Left lung (tissue), 10 donors: ENCODE measurements around the gene LILRB3. TPM values are rescaled to one million over a fixed set of nuclear protein-coding genes. Genes with fewer than 3 reads are reported as not detected.
A peak's percentile ranks its signal among the peaks of the same experiment; 100 is the strongest.

Experiments used
- ATAC-seq: fragments of 200-7000 bp; cut with Tn5 transposase; one replicate; pipeline ENCODE4 v1.9.1; 2020; ENCODE audit warnings: moderate library complexity
- DNase-seq, 4 donors: peaks; one replicate each; pipeline ENCODE4 v3.0.0-alpha.2; 2013 to 2020
- H3K27ac ChIP-seq, 2 donors: fragments of 200-600 bp; sonication (generic) in 1 of 2; one replicate each; pipeline versions ENCODE4 v1.5.0 to v1.8.0; 2020 to 2021
- H3K27me3 ChIP-seq, 2 donors: fragments of 200-600 bp; sonication (generic) in 1 of 2; one replicate each; pipeline versions ENCODE4 v1.5.0 to v1.8.0; 2020 to 2021
- H3K36me3 ChIP-seq, 2 donors: fragments of 200-600 bp; sonication (generic) in 1 of 2; one replicate each; pipeline versions ENCODE4 v1.5.0 to v1.8.0; 2020 to 2021
- H3K4me1 ChIP-seq, 2 donors: fragments of 200-600 bp; one replicate each; pipeline ENCODE4 v1.8.0; 2021
- H3K4me3 ChIP-seq, 2 donors: fragments of 200-600 bp; sonication (generic) in 1 of 2; one replicate each; pipeline versions ENCODE4 v1.5.0 to v1.8.0; 2020 to 2021; ENCODE audit warnings: mild to moderate bottlenecking in 1 of 2
- H3K9me3 ChIP-seq, 2 donors: fragments of 200-600 bp; sonication (generic) in 1 of 2; one replicate each; pipeline versions ENCODE4 v1.5.0 to v1.8.0; 2020 to 2021
- intact Hi-C, 2 donors: fragments of 100-400 bp; cut with DNase I; formaldehyde crosslinking; loops; one replicate each; pipeline versions ENCODE4 v1.11.2 to v1.14.2; 2022
- polyA plus RNA-seq, 6 donors: library from polyadenylated mRNA; unstranded; fragments of 120-200 nt; gene quantifications; one replicate each; pipeline ENCODE4 v1.2.1, GENCODE V29; 2013; ENCODE audit not compliant: insufficient read length in 6 of 6
- total RNA-seq, 2 donors: library from RNA; stranded (reverse); fragmentation: NEBNext Ultra II Directional; extraction: Animal tissue kit (Norgen Biotek cat#: 25700); gene quantifications; one replicate each; pipeline ENCODE4 v1.2.1, GENCODE V29; 2021
- TF ChIP-seq, protein P1 (sequence below), 2 donors: fragments of 200-600 bp; sonication (generic) in 1 of 2; IDR thresholded peaks; one replicate each; pipeline versions ENCODE4 v1.5.0 to v1.8.0; 2021; ENCODE audit warnings: antibody characterized with exemption in 2 of 2
- donor health status: DM: no; HTN: yes; CAD: no.
- donor health status: DM: no; HTN: no; CAD: no.

Gene LILRB3
- total and polyA plus RNA-seq, 8 donors, result 2.1 to 90.8 (median 2.6) TPM

GRCh38 chr19:54204767-54205468, 17.9 kb downstream of the LILRB3 start:
- Histone ChIP-seq H3K27me3 (no peaks in the 10 kb centered on the region), H3K36me3 (peaks cover 3 to 77% of the 10 kb centered on the region in 2 donors), H3K4me1 (peaks cover 81 to 86% of the 10 kb centered on the region in 2 donors), H3K4me3 (peak overlapping the region in 1 of 2 donors; percentile 90), H3K9me3 (no peaks in the 10 kb centered on the region), H3K27ac (peak overlapping the region in 1 of 2 donors; percentile 97)
- ATAC-seq, result no peak
- TF ChIP-seq, protein P1, sequence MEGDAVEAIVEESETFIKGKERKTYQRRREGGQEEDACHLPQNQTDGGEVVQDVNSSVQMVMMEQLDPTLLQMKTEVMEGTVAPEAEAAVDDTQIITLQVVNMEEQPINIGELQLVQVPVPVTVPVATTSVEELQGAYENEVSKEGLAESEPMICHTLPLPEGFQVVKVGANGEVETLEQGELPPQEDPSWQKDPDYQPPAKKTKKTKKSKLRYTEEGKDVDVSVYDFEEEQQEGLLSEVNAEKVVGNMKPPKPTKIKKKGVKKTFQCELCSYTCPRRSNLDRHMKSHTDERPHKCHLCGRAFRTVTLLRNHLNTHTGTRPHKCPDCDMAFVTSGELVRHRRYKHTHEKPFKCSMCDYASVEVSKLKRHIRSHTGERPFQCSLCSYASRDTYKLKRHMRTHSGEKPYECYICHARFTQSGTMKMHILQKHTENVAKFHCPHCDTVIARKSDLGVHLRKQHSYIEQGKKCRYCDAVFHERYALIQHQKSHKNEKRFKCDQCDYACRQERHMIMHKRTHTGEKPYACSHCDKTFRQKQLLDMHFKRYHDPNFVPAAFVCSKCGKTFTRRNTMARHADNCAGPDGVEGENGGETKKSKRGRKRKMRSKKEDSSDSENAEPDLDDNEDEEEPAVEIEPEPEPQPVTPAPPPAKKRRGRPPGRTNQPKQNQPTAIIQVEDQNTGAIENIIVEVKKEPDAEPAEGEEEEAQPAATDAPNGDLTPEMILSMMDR (IDR thresholded peaks at IDR 0.05), result no peak
- intact Hi-C loops, result no loop called here
- DNase-seq, result no peak

- Histone ChIP-seq H3K27ac (peak overlapping the region in 1 of 2 donors; percentile 94), H3K9me3 (no peaks in the 10 kb centered on the region), H3K4me1 (peaks cover 64 to 74% of the 10 kb centered on the region in 2 donors), H3K36me3 (peaks cover 3 to 71% of the 10 kb centered on the region in 2 donors), H3K4me3 (peak overlapping the region in 1 of 2 donors; percentile 90), H3K27me3 (no peaks in the 10 kb centered on the region)
- intact Hi-C loops, result no loop called here
- DNase-seq (peak in 1 of 4 donors; percentile 16), ATAC-seq (no peak)
- TF ChIP-seq, protein P1 (IDR thresholded peaks at IDR 0.05), result no peak
Observed at GRCh38 chr19:54203151-54203611, 19.6 kb downstream of the LILRB3 start.

DNA sequence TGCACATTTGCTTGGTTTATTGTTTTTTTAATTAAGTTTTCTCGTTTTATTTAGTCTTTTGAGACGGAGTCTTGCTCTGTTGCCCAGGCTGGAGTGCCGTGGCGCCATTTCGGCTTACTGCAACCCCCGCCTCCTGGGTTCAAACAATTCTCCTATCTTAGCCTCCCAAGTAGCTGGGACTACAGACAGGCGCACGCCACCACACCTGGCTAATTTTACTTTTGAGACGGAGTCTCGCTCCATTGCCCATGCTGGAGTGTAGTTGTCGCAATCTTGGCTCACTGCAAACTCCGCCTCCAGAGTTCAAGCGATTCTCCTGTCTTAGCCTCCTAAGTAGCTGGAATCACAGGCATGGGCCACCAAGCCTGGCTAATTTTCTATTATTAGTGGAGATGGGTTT, 20.8 kb downstream of the LILRB3 start:
- peak overlapping the region; percentile 68 to 90 for H3K4me3 ChIP-seq
- H3K9me3 ChIP-seq, result no peaks in the 10 kb centered on the region
- peaks cover 3 to 59% of the 10 kb centered on the region in 2 donors for H3K36me3 ChIP-seq
- H3K27me3 ChIP-seq, result no peaks in the 10 kb centered on the region
- TF ChIP-seq, protein P1 (IDR thresholded peaks at IDR 0.05), result no peak
- no peak for DNase-seq
- no peak for ATAC-seq
- intact Hi-C loops, result no loop called here
- H3K27ac ChIP-seq, result peak overlapping the region in 1 of 2 donors; percentile 94
- H3K4me1 ChIP-seq, result peaks cover 53 to 62% of the 10 kb centered on the region in 2 donors

DNA sequence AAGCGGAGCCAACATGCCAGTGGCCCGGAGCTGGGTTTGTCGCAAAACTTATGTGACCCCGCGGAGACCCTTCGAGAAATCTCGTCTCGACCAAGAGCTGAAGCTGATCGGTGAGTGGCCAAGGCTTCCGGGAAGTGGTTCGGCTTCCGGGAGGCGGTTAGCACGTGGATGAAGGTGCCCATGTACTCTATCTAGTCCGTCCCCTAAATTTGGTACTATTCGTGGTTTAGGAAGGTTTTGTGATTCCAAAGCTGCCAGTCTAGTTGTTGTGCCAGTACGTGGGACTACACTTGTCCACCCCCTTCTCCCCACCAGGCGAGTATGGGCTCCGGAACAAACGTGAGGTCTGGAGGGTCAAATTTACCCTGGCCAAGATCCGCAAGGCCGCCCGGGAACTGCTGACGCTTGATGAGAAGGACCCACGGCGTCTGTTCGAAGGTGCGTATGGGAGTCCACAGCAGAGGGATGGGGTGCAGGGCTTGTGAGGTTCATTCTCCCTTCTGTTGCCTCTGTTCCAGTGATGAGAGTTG, 21.6 kb downstream of the LILRB3 start:
- ATAC-seq (no peak), DNase-seq (peak in 1 of 4 donors; percentile 78)
- Histone ChIP-seq H3K9me3 (no peaks in the 10 kb centered on the region), H3K36me3 (peaks cover 0 to 51% of the 10 kb centered on the region in 2 donors), H3K4me3 (peak overlapping the region; percentile 68 to 90), H3K27me3 (no peaks in the 10 kb centered on the region), H3K4me1 (peaks cover 45 to 55% of the 10 kb centered on the region in 2 donors), H3K27ac (peak overlapping the region; percentile 94)
- intact Hi-C loops, result no loop called here
- TF ChIP-seq, protein P1 (IDR thresholded peaks at IDR 0.05), result no peak

- H3K4me1 ChIP-seq, result peaks cover 31 to 36% of the 10 kb centered on the region in 2 donors
- ATAC-seq, result no peak
- H3K27me3 ChIP-seq, result no peaks in the 10 kb centered on the region
- no peaks in the 10 kb centered on the region for H3K9me3 ChIP-seq
- TF ChIP-seq, protein P1 (IDR thresholded peaks at IDR 0.05), result no peak
- peak in 1 of 4 donors; percentile 23 for DNase-seq
- peaks cover 0 to 45% of the 10 kb centered on the region in 2 donors for H3K36me3 ChIP-seq
- no peak overlapping the region for H3K4me3 ChIP-seq
- H3K27ac ChIP-seq, result no peak overlapping the region
- intact Hi-C loops, result no loop called here
Observed at GRCh38 chr19:54199401-54199800, 23.4 kb downstream of the LILRB3 start.
